ENCODE measurements around the gene HTR2A.
A peak's percentile ranks its signal among the peaks of the same experiment; 100 is the strongest.

Gene HTR2A

DNA sequence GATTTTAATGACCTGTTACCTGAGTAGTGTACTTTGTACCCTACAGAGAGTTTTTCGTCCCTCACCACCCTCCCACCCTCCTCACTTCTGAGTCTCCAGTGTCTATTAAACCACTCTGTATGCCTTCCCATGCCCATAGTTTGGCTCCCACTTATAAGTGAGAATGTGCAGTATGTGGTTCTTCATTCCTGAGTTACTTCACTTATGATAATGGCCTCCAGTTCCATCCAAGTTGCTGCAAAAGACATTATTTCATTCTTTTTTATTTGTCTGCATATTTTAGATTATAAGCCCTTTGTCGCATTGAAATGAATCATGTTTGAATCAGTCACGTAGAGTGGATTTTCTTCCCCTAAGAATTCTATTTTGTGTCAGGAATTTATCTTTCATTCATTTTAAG is 12.2 kb upstream of the HTR2A start:
- TF ChIP-seq, protein P1, sequence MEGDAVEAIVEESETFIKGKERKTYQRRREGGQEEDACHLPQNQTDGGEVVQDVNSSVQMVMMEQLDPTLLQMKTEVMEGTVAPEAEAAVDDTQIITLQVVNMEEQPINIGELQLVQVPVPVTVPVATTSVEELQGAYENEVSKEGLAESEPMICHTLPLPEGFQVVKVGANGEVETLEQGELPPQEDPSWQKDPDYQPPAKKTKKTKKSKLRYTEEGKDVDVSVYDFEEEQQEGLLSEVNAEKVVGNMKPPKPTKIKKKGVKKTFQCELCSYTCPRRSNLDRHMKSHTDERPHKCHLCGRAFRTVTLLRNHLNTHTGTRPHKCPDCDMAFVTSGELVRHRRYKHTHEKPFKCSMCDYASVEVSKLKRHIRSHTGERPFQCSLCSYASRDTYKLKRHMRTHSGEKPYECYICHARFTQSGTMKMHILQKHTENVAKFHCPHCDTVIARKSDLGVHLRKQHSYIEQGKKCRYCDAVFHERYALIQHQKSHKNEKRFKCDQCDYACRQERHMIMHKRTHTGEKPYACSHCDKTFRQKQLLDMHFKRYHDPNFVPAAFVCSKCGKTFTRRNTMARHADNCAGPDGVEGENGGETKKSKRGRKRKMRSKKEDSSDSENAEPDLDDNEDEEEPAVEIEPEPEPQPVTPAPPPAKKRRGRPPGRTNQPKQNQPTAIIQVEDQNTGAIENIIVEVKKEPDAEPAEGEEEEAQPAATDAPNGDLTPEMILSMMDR (conservative IDR thresholded peaks at IDR 0.05; ENCODE audit: low read length): no peak
- H3K4me3 ChIP-seq (ENCODE audit: low read length): no peak overlapping the region
- DNase-seq (ENCODE audit: low read depth): peak; percentile 88

DNA sequence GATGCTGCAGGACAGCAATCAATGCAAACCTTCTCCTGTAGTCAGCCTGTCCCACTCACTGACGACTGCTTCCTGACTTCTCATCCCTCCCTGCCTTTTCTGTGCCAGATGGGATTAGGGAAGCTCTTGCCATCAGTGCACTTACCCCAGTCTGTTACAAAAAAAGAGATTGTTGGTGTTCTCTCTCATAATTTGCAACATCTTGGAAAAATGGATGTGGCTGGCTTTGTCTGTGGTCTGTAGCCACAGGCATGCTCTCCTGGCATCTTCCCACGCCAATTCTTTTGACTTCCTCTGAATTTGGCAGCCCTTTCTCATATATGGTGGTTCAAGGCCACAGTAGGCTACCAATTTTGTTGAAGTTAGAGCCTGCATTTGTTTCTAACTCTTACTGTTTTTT is 11.6 kb upstream of the HTR2A start:
- peak; percentile 99 for DNase-seq (ENCODE audit: low read depth)
- TF ChIP-seq, protein P1 (conservative IDR thresholded peaks at IDR 0.05; ENCODE audit: low read length): no peak

DNA sequence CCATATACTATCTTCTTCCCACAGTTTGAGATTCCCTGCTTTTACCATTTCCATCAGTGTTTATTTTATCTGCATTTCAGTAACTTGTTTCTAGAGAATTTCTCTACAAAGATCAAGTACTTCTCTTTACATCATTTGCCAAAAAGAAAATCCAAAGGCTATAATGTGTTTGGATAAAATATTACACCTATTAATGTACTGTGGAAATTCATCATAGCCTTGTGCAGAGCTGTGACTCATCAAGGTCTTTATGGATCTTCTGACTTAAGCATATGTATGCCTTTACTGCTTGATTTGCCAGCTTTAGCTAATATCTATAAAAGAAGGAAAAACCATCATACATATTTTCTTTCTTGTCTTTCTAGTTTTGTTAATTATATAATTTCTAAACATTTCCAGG is 9.6 kb upstream of the HTR2A start:
- TF ChIP-seq, protein P1 (conservative IDR thresholded peaks at IDR 0.05; ENCODE audit: low read length): no peak
- DNase-seq (ENCODE audit: low read depth): no peak
- no peak overlapping the region for H3K4me3 ChIP-seq (ENCODE audit: low read length)

More for the DNA sequence above, 11.6 kb upstream of the HTR2A start:
- no peak overlapping the region for H3K4me3 ChIP-seq (ENCODE audit: low read length)

DNA sequence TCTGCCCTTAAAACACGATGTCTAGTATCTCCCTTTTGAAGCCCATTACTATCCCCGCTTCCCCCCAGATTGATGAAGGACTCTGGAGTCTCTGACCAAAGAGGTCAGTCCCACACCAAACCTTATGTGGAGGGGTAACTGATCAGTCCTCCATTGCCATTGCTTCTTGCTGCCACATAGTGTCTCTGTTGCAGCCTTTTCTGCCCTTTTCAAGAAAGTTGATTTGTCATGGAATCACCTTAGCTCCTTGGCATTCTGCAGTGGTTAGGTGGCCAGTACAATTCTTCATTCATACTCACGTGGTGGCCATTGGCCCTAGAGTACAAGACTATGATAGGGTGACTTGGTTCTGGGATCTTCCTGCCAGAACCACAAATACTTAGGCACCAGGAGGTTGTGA is 8.4 kb upstream of the HTR2A start:
- no peak overlapping the region for H3K4me3 ChIP-seq (ENCODE audit: low read length)
- peak; percentile 48 for DNase-seq (ENCODE audit: low read depth)
- TF ChIP-seq, protein P1 (conservative IDR thresholded peaks at IDR 0.05; ENCODE audit: low read length): peak; percentile 52

DNA sequence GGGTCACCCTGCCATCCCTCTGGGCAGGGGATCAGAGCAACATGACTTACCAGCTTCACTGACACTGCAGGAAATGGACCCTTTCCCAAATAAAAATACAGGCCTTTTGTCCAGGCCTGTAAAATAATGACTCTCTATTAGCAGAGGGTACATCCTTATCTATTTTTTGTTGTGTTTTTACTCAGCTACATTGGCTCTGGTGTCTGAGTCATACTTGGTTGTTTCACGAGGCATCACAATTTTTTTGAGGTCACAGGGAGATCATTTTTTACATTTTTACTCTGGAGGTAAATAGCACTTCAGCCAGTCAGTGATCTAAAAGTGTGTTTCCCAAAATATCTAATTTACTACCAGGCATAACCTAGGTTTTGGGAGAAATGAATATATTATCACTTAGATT is 6.9 kb upstream of the HTR2A start:
- peak; percentile 45 for DNase-seq (ENCODE audit: low read depth)
- TF ChIP-seq, protein P1 (conservative IDR thresholded peaks at IDR 0.05; ENCODE audit: low read length): no peak

DNA sequence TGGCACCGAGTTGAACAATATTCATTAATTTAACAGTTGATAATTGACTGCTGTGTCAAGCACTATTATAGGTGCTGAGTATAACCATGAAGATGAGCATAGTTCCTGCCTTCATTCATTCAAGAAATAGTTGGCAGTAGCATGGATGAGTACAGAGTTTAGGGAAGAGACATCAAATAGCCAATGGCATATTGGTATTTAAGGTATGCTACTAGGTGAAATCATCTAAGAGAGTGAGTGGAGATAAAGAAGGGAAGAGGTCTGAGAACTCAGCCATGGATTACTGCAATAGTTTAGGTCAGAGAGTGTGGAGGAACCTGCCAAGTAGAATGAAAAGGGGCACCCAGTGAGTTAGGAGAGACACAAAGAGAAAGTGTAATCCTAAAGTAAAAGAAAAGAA is 4.9 kb upstream of the HTR2A start:
- H3K4me3 ChIP-seq (ENCODE audit: low read length): no peak overlapping the region
- TF ChIP-seq, protein P1 (conservative IDR thresholded peaks at IDR 0.05; ENCODE audit: low read length): no peak
- no peak for DNase-seq (ENCODE audit: low read depth)

More for the DNA sequence above, 6.9 kb upstream of the HTR2A start:
- no peak overlapping the region for H3K4me3 ChIP-seq (ENCODE audit: low read length)

DNA sequence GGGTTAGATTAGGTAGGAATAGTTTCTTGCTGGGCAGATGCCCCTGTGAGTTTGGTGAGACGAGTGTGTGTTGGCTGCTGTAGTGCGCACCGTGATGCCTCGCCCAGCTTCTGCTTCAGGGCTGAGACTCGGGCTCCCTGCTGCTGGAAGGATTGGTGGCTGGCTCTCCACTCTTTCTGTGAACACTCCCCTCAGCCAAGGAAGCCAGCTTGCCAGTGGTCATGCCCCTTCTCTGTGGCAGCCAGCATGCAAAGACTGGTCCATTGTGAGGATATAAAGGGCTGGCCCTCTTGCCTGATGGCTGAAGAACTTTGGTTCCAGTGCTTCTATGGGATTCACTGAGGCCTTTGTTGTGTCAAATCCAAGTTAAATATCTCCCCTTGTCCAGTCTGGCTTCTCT is 2.9 kb upstream of the HTR2A start:
- no peak for DNase-seq (ENCODE audit: low read depth)

More for the DNA sequence above, 2.9 kb upstream of the HTR2A start:
- TF ChIP-seq, protein P1 (conservative IDR thresholded peaks at IDR 0.05; ENCODE audit: low read length): no peak
- no peak overlapping the region for H3K4me3 ChIP-seq (ENCODE audit: low read length)
